Tibial artery (tissue), 4 donors: ENCODE data around the gene ZFP82.

Experiments used
- DNase-seq, 2 donors: peaks; one replicate each; pipeline ENCODE4 v3.0.0-alpha.2; 2019
- H3K27ac ChIP-seq, 2 donors: fragments of 200-600 bp; sonication (generic) in 1 of 2; 1 replicate in 1 of 2; 2 replicates in 1 of 2; pipeline ENCODE4 v1.5.1; 2018 to 2019; ENCODE audit warnings: mild to moderate bottlenecking in 1 of 2
- H3K27me3 ChIP-seq, 2 donors: fragments of 200-600 bp; sonication (generic) in 1 of 2; one replicate each; pipeline versions ENCODE4 v1.5.1 to v1.6.0; 2016 to 2019
- H3K36me3 ChIP-seq, 3 donors: fragments of 200-600 bp; sonication (generic) in 2 of 3; one replicate each; pipeline ENCODE4 v1.5.1; 2016 to 2019; ENCODE audit warnings: mild to moderate bottlenecking in 2 of 3
- H3K4me1 ChIP-seq, 4 donors: fragments of 200-600 bp; sonication (generic) in 2 of 4; 1 replicate in 3 of 4; 2 replicates in 1 of 4; pipeline ENCODE4 v1.5.1; 2016 to 2019
- H3K4me3 ChIP-seq, 2 donors: fragments of 200-600 bp; sonication (generic) in 1 of 2; 1 replicate in 1 of 2; 2 replicates in 1 of 2; pipeline ENCODE4 v1.5.1; 2018 to 2019; ENCODE audit warnings: mild to moderate bottlenecking in 2 of 2
- H3K9me3 ChIP-seq, 3 donors: fragments of 200-600 bp; sonication (generic) in 1 of 3; one replicate each; pipeline ENCODE4 v1.5.1; 2016 to 2019
- intact Hi-C: fragments of 100-400 bp; cut with DNase I; formaldehyde crosslinking; loops from one replicate; pipeline ENCODE4 v1.15.0; 2023; ENCODE audit warnings: low total_unique reads
- TF ChIP-seq, protein P1 (sequence below), 2 experiments: fragments of 200-600 bp in 1 of 2; fragments of 450-650 bp in 1 of 2; IDR thresholded peaks; one replicate each; pipeline ENCODE4 v1.5.1; 2017 to 2019; ENCODE audit warnings: antibody characterized with exemption in 2 of 2, mild to moderate bottlenecking in 1 of 2, moderate library complexity in 1 of 2

Gene ZFP82

DNA sequence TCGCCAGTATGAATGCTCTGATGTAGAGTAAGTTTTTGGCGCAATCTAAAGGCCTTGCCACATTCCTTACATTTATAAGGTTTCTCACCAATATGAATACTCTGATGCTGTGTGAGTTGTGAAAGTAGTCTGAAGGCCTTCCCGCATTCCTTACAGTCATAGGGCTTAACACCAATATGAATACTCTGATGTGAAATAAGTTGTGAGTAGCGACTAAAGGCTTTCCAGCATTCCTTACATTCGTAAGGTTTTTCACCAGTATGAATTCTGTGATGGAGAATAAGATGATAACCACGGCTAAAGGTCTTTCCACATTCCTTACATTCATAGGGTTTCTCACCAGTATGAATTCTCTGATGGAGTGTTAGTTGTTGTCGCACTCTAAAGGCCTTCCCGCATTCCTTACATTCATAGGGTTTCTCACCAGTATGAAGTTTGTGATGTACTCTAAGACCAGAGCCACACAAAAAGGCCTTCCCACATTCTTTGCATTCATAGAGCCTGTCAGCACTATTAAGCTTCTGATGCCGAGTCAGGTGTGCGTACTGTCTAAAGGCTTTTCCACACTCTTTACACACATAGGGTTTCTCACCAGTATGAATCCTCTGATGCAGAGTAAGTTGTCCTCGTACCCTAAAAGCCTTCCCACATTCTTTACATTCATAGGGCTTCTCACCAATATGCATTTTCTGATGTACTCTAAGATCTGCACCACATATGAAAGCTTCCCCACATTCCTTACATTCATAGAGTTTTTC is 25.3 kb downstream of the ZFP82 start:
- DNase-seq = no peak
- Histone ChIP-seq H3K9me3 (peaks cover 9 to 97% (median 69%) of the 10 kb centered on the region in 3 donors), H3K27me3 (no peaks in the 10 kb centered on the region), H3K27ac (no peak overlapping the region), H3K36me3 (peaks cover 64 to 74% (median 68%) of the 10 kb centered on the region in 3 donors), H3K4me3 (no peak overlapping the region), H3K4me1 (no peaks in the 10 kb centered on the region)
- TF ChIP-seq, protein P1, sequence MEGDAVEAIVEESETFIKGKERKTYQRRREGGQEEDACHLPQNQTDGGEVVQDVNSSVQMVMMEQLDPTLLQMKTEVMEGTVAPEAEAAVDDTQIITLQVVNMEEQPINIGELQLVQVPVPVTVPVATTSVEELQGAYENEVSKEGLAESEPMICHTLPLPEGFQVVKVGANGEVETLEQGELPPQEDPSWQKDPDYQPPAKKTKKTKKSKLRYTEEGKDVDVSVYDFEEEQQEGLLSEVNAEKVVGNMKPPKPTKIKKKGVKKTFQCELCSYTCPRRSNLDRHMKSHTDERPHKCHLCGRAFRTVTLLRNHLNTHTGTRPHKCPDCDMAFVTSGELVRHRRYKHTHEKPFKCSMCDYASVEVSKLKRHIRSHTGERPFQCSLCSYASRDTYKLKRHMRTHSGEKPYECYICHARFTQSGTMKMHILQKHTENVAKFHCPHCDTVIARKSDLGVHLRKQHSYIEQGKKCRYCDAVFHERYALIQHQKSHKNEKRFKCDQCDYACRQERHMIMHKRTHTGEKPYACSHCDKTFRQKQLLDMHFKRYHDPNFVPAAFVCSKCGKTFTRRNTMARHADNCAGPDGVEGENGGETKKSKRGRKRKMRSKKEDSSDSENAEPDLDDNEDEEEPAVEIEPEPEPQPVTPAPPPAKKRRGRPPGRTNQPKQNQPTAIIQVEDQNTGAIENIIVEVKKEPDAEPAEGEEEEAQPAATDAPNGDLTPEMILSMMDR (IDR thresholded peaks at IDR 0.05) = no peak
- intact Hi-C loops = no loop called here

DNA sequence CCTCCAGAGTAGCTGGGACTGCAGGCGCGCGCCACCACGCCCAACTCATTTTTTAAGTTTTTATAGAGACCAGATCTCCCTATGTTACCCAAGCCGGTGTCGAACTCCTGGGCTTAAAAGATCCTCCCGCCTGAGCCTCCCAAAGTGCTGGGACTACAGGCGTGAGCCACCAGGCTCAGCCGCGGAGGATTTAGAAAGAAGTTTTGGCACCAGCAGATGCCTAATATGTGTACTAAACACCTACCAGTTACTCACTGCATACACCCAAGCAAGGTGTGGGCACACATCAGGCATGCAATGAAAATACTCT is 39.0 kb downstream of the ZFP82 start:
- H3K4me3 ChIP-seq = peak overlapping the region; percentile 67 to 72
- intact Hi-C loops = no loop called here

DNA sequence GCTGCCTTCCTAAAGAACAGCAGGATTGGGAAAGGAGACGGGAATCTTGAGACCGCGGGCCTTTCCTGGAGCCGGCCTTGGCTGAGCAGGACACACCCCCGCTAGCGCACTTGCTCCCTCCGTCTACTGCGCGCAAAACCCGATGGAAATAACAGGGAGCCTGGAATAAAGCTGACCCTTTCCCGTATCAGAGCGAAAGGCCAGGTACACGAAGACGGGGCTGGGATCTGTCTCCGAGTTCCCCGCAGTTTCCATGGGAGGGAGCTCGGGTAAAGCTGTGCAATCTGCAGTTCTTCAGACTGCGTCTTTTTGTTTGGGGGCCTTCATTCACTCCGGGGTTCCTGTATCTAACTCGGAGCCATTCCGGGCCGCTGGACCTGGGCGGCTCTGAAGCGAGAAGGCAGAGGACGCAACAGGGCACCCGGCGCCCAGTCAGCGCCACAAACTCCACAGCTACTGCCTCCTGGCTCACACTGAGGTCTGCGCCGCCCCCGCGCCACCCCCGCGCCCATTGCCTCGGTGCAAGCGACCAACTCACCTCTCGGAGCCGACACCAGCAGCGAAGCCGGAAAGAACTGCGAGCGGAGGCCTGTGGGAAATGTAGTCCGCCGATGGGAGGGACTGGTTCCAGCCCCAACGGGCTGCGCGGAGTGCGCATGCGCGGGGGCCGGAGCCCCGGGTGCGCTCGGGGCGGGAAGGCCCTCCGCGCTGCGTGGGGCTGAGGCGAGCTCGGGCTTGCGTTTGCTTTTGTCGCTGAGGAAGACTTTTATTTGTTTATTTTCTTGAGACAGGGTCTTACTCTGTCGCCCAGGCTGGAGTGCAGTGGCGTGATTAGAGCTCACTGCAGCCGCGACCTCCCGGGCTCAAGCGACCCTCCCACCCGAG is 39.6 kb downstream of the ZFP82 start, which contains the start of gene ZFP14:
TSS of gene ZFP14 (minus strand) at position 577 of the 885 bp plus-strand sequence. CDS start 11,309 bp downstream, outside the sequence.
- no peaks in the 10 kb centered on the region for H3K36me3 ChIP-seq
- peaks cover 0 to 22% (median 13%) of the 10 kb centered on the region in 4 donors for H3K4me1 ChIP-seq
- TF ChIP-seq, protein P1 (IDR thresholded peaks at IDR 0.05) = peak in 1 of 2 experiments; percentile 10
- peak within 1 kb of the TSS; percentile 67 to 72 for H3K4me3 ChIP-seq
- DNase-seq = peak; percentile 90 to 95
- peak within 1 kb of the TSS; percentile 81 to 84 for H3K27ac ChIP-seq
- intact Hi-C loops = no loop called here
- H3K9me3 ChIP-seq = no peaks in the 10 kb centered on the region
- no peaks in the 10 kb centered on the region for H3K27me3 ChIP-seq

More for the DNA sequence above, 39.0 kb downstream of the ZFP82 start:
- Histone ChIP-seq H3K9me3 (peaks cover 0 to under 1% (median 0%) of the 10 kb centered on the region in 3 donors), H3K4me1 (peaks cover 0 to 22% (median 13%) of the 10 kb centered on the region in 4 donors), H3K27me3 (no peaks in the 10 kb centered on the region), H3K27ac (peak overlapping the region; percentile 81 to 84), H3K36me3 (no peaks in the 10 kb centered on the region)
- TF ChIP-seq, protein P1 (IDR thresholded peaks at IDR 0.05) = no peak
- DNase-seq = no peak

DNA sequence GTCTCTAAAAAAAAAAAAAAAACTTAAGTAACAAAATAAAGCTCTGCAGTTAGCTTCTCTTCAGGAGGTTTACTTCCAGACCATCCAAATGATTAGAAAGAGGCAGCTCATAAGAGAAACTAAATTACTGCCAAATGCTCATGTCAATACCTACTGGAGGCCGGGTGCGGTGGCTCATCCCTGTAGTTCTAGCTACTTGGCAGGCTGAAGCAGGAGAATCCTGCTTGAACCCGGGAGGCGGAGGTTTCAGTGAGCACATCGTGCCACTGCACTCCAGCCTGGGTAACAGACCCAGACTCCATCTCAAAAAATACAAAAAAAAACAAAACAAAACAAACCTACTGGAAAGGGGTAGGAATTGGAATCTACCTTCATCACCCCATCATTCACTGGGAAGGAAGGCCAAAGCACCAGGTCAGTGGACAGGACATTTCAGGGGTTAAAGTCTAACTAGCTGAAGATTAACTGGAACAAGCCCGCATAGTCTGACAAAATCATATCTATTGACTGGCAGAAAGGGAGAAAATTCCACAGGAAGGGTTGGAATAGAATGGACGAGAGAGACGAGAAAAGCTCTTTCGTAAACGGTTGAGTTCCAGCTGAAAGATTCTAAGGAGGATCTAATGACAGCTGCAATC is 40.8 kb downstream of the ZFP82 start:
- no peaks in the 10 kb centered on the region for H3K36me3 ChIP-seq
- peak overlapping the region; percentile 67 to 72 for H3K4me3 ChIP-seq
- DNase-seq = no peak
- H3K9me3 ChIP-seq = no peaks in the 10 kb centered on the region
- H3K27me3 ChIP-seq = no peaks in the 10 kb centered on the region
- intact Hi-C loops = no loop called here
- TF ChIP-seq, protein P1 (IDR thresholded peaks at IDR 0.05) = no peak
- H3K27ac ChIP-seq = peak overlapping the region; percentile 81 to 84
- peaks cover 0 to 22% (median 13%) of the 10 kb centered on the region in 4 donors for H3K4me1 ChIP-seq

DNA sequence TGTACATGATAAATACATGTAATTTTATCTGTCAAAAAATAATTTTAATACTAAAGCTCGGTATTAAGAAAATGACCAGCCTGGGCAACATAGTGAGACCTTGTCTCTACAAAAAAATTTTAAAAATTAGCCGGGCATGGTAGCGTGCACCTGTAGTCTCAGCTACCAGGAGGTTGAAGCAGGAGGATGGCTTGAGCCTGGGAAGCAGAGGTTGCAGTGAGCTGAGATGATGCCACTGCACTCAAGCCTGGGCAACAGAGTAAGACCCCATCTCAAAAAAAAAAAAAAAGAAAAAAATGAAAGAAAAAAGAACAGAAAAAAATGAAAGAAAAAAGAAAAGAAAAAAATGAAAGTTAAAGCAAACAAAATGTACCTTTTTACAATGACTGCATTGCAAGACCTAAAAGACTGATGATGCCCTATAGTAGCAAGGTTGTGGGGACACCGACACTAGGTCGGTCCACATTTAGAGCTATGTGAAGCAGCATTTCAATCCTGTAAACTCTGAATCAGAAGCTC is 44.7 kb downstream of the ZFP82 start:
- TF ChIP-seq, protein P1 (IDR thresholded peaks at IDR 0.05) = no peak
- Histone ChIP-seq H3K27me3 (no peaks in the 10 kb centered on the region), H3K4me1 (peaks cover 0 to 18% (median 11%) of the 10 kb centered on the region in 4 donors), H3K4me3 (no peak overlapping the region), H3K27ac (no peak overlapping the region), H3K36me3 (peaks cover 0 to 13% (median 10%) of the 10 kb centered on the region in 3 donors), H3K9me3 (no peaks in the 10 kb centered on the region)
- intact Hi-C loops = no loop called here
- DNase-seq = no peak
